Inferior parietal cortex (tissue), 1 donor: ENCODE results near the gene BAG5.
A peak's percentile ranks its signal among the peaks of the same experiment; 100 is the strongest.
"Not testable (repeated sequence)": the region's sequence is repeated elsewhere in the genome, so short reads cannot be mapped to it uniquely, and the experiment has no call there.

Experiments used
- DNase-seq: peaks from one replicate; pipeline ENCODE4 v3.0.0-alpha.2; 2016; ENCODE audit errors: extremely low spot score

BAG5 gene

DNA sequence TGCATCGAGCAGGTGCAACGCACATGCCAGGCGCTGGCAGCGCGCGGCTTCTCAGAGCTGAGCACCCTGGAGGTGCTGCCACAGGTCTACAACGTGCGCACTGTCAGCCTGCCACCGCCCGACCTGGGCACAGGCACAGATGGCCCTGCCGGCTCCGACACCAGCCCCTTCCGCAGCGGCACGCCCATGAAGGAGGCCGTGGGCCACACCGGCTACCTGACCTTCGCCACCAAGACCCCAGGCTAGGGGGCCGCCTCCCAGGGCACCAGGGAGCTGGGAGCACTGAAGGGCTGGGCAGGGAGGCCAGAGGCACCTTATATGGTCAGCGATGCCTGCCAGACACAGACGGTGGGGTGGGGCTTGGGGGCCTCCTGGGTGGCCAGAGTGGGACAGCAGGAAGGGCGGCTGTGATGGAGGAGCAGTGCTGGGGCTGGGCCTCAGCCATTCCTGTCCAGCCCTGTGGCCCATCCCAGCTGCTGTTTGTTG is 27.8 kb downstream of the BAG5 start:
- DNase-seq, result no peak

DNA sequence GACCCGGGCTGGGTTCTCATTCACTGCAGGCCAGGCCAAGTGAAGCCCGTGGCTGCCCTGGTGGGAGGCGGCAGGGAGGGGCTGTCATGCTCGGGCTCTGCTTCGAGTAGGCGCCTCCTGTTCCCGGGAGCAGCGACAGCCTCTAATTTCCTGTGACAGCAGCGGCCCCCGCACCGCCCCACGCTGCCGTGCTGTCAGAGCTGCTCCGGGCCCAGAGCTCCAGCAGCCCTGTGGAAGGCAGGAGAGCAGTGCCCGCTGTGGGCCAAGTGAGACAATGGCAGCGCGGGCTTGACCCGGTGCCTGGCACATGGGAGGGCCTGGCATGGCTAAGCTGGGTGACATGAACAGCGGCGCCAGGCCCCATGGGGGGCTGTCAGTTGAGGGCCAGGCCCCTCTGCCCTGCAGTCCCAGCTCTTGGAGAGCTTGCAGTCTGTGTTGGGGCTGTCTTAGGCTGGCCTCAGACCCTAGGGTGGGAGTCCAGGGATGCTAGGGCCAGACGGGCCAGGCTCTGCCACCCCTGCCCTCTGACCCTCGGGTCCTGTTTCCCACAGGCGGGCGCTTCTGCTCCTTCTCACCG is 28.4 kb downstream of the BAG5 start:
- DNase-seq, result no peak

DNA sequence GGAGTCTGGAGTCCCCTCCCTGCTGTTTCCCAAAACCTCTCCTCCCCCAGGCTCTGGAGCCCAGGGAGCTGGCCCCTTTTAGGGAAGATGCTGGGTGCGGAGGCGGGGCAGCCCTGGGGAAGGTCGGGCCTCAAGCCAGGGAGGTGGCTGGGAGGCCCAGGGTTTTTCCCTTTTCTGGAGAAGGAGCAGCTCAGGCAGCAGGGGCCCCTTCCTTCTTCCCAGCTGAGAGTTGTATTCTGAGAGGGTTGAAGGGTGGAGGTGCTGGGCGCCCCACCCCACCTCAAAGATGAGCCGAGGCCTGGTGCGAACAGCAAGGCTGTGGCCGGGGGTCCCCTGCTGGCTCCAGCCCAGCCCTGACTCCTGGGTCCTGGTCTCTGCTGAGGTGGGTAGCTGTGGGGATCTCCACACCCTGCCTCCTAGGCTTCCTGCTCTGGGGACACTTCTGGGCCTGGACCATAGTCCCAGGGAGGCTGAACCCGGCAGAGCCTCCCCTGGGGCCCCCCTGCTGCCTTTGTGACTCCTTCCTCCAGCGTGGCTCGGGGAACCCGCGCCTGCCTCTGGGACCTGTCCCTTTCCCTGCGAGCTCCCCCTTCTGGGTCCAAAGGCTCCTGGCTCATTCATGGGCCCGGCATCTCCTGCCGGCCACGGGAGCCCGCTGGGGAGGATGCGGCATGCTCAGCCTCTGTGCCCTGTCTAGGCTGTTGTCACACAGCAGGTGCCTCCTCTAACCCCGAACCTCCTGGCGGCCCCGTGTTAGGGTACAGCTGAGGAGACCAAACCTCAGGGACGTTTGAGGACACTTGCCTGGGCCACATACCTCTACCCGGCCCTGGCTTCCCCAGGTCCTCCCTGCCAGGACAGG is 29.1 kb downstream of the BAG5 start:
- DNase-seq, result no peak

DNA sequence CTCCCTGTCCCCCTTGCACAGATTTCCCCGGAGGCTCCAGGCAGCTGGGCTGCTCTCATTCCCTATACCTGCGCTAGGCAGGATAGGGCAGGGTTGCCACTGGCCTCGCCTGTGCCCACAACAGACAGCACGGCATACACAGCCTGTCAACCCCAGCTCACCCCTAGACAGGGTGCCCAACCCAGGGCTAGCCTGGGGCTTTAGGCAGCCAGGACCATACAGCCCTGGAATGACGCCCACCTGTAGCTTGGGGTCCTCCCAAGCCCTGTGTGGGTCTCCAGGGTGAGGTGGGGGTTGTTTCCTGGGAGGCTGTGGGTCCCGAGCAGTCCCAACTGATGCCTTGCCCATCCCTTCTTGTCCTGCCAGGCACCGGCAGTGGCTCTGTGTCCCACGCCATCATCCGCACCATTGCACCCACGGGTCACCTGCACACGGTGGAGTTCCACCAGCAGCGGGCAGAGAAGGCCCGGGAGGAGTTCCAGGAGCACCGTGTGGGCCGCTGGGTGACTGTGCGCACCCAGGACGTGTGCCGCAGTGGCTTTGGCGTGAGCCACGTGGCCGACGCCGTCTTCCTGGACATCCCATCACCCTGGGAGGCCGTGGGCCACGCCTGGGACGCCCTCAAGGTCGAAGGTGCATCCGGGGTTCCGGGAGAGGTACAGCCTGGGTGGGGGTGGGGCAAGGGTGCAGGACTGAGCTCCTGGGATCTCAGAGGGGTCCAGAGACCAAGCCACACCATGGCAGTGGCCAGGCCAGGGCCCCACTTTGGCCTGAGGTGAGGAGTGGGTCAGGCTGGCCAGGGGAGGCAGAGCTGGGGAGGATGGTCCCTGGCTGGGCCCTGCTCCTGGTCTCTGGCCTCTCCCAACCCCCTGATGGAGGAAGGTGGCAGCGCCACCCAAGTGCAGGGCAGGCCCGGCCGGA is 30.0 kb downstream of the BAG5 start:
- no peak for DNase-seq

DNA sequence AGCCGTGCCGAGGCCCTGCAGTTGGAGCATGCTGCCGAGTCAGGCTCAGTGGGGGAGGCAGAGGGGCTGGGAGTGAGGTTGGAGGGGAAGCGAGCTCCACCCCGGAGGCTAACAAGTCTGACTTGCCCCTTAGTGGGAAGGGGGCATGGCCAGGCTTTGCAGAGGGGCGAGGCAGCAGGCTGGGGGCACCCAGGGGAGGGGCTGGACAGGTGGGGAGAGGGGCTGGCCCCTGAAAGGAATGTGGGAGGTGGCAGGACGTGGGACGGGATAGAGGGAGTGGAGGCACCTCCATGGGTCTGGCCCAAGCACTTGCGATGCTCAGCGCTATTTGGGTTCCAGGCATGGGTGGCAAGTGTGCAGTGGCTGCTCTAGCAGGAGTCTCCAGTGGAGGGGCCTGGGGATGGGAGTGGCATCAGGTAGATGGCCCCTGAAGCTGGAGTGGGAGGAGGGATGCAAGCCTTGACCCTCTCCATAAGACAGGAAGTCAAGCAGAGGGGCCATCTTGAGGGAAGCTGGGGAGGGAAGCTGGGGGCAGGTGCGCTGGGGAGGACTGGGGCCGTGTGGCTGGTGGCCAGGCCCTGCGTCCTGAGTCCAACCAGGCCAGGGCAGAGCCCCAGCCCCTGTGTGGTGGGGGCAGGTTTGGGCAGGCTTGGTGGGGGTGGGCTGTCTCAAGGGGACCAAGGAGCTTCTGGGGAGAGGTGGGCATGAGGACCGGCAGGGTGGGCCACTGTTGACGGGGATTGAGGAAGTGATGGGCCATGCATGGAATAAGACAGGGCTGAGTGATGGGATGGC is 30.8 kb downstream of the BAG5 start:
- DNase-seq, result no peak

DNA sequence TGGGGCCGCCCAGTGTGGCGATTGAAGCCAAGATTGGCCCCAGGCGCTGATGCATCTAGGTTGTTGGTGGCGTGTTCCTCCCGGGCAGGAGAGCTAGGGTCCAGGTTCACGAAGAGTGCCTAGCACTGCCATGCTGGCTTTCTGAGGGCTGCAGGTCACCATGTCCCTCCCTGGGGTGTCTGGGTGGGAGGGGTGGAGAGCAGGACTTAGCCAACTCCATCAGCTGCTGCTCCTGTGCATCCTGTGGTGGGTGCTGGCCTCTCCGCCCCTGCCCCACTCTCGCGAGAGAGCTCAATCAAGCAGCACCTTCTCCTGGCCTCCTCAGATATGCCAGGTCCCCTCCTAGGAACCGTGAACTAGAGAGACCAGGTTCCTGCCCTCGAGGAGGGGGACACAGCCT is 31.6 kb downstream of the BAG5 start:
- DNase-seq, result no peak

DNA sequence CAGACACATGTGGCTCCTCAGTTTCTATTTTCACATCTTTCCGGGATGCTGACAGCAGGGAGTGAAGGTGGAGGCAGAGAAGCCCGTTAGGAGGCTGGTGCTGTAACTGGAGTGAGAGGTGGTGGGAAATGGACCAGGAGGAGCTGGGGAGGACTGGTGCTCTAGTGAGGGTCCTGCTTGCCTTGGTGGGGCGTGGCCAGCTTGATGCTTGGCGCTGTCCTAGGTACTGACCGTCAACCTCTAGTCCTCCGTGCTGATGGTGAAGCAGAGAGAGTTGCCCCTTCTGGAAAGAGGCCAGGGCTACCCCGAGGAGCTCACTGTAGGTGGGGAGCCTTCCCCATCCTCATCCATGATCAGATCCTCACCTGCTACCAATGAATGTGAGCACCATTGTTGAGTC is 32.1 kb downstream of the BAG5 start:
- DNase-seq, result no peak

DNA sequence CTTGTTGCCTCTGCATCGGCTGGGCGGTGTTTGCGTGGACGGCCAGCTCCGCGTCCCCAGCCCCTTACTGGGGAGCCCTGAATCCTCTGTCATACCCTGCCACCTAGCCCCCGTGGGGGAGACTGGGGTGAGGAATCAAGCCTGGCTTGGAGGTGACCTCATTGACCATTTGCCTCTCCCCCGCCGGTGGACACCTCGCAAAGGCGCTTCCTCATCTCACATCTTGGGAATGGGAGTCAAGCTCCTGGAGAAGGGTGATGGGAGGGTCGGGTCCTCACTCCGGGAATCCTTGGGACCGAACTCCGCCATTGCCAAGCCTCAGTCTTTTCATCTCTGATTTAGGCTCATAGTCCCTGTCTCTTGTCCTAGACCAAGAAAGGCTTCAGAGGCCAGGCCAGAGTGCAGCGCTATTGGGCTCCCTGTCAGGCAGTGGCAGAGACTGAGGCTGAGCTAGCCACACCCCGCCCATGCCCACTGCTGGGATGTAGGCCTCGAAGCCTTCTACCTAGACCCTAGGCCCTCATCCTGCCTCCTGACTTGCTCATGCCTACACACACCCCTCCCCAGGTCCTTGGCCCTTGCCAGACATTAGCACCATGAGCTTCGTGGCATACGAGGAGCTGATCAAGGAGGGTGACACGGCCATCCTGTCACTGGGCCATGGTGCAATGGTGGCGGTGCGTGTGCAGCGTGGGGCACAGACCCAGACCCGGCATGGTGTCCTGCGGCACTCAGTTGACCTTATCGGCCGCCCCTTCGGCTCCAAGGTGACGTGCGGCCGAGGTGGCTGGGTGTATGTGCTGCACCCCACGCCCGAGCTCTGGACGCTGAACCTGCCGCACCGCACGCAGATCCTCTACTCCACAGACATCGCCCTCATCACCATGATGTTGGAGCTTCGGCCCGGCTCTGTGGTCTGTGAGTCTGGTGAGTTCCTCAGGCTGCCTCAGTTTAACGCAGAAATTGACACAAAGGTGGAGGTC is 32.8 kb downstream of the BAG5 start:
- DNase-seq, result no peak

DNA sequence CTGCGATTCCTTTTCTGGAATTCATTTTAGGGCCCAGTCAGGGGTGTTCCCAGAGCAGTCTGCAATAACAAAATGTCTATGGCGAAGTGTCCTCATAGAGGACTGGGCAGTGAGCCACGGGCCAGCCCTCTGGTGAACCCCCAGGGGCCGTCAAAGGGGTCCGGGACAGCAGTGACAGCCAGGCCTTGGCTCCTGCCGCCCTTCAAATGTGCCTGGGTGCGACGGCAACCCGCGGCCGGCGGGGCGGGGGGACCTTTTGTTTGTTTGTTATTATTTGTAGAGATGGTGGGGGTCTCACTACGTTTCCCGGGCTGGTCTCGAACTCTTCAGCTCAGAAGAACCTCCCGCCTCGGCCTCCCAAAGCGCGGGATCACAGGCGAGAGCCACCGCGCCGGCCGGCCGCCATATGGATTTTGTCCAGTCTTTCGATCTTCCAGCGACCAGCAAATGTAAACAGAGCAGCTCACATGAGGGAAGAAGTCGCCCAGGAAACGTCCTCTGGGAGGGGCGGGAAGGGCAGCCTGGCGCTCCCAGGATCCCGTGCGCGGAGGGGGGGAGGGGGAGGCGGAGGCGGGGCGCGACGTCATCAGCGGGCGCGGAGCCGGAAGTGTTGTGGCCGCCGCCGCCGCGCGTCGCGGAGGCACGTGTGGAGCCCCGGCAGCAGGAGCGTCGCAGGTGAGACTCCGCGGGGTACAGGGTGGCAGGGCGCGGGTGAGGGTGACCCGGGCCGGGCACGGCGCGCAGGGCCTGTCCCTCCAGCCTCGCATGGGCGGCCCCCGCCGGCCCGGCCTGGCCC is 33.7 kb downstream of the BAG5 start, which contains the start of gene TRMT61A:
Gene TRMT61A, plus strand, starts transcription at position 610 of the 796 bp plus-strand sequence. CDS start 783 bp downstream, outside the sequence.
- peak; percentile 81 for DNase-seq

DNA sequence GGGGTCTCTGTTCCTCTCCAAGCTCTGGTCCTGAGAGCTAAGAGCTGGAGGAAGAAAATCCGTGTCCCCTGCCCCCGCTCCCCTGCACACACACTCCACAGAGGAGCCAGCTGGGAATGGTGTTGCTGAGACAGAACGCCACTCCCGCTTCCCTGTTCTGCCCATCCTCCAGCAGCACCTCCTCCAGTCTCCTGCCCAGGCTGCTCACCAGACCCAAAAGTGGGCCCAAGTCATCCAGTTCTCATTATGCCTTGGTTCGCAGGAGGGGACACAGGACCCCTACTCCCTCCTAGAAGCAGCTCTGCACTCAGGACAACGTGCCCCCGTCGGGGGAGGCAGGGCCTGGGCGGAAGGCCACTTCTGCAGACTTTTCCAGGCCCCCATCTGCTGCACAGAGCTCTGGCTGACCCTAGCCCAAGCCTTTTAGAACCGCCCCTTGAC is 34.3 kb downstream of the BAG5 start:
- no peak for DNase-seq

DNA sequence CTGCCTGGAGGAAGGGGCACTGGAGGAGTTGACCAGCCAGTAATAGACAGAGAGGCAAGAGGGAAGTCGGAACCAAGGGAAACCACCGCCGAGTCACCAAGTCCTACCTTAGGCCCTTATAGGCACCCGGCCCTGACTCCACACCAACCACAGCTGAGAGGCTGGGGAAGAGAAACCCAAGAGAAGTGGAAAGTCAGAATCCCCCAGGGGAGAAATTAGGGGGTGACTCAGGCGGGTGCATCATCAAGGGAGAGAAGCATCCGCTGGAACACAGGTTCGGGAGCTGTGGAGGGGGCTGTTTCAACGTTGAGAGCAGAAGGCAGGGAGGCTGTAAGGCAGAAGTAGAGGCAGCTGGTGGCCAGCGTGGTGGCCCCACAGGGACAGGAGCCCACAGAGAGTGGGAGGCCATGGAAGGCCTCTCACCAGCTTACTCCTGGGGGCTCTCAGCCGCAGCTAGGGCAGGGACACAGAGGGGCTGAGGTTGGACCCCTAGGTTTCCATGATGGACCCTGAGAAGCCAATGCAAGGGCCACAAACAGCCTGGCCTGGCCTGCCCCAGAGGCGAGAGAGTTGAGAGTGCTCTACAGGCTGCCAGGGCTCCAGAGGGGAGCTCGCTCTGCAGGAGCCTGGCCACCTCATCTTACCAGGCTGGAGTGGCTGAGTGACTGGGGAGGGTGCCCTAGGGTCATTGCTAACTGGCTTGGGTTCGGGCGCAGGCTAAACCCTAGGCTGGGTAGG is 34.9 kb downstream of the BAG5 start:
- no peak for DNase-seq

DNA sequence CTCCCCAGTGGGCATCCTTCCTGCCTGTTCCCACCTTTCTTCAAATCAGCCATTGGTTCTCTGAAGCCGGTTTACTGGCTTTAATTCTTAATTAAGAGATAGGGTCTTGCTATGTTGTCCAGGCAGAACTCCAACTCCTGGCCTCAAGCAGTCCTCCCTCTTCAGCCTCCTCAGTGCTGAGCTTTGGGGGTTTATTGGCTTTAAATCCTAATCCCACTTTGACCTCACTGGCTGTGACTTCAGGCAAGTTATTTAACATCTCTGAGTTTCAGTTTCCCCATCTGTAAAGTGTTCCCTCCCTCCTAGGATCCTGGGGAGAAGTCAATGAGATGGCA is 35.6 kb downstream of the BAG5 start:
- DNase-seq, result no peak

DNA sequence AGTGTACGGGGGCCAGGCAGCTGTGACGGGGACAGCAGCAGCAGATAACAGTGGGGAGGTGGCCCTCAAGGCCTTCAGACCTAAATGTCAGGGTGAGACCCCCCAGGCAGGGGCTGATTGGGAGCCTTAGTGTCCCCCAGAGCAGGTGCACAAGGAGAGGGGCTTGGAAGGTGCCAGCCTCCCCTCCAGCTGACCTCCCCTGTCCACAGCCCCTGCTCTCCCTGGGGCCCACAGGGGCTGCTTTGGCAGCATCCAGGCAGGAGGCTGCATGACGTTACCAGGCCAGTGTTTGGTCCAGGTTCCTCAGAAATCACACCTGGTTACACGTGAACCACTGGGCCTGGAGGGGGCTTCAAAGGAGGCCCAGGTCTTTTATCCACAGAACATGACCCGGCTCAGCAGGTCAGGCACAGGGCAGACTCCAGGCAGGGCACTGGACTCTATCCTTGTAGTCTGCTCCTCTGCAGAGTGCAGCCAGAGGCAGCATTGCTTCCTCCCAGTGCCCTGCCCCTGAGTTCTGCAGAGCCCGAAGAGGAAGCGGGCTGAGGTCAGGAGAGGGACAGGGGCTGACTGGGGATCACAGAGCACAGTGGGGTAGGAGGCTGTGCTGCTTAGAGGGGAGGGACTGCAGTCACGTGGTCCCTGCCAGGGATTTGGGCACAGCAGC is 36.1 kb downstream of the BAG5 start:
- DNase-seq, result no peak

DNA sequence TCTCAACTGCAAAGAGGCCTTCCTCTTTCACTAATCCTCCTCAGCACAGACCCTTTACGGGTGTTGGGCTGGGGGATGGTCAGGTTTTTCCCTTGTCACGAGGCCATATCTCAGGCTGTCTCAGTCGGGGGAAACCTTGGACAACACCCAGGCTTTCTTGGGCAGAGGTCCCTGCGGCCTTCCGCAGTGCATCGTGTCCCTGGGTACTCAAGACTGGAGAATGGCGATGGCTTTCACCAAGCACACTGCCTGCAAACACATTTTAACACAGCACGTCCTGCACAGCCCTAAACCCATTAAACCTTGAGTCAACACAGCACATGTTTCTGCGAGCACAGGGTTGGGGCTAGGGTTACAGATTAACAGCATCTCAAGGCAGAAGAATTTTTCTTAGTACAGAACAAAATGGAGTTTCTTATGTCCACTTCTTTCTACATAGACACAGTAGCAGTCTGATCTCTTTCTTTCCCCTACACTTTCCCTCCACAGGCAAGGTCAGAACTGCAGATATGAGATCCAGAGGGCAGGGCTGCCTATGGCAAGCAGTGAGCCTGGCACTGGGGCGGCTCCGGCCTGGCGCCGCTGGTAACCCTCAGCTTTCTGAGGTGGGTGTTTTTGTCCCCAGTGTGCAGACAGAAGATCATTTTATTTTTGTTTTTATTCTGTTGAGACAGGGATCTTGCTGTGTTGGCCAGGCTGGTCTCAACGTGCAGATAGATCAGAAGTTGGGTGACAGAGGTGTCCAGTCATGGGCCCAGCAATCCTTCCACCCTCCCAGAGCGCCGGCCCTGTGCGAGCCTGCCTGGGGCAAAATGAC is 36.8 kb downstream of the BAG5 start:
- not testable (repeated sequence) for DNase-seq

DNA sequence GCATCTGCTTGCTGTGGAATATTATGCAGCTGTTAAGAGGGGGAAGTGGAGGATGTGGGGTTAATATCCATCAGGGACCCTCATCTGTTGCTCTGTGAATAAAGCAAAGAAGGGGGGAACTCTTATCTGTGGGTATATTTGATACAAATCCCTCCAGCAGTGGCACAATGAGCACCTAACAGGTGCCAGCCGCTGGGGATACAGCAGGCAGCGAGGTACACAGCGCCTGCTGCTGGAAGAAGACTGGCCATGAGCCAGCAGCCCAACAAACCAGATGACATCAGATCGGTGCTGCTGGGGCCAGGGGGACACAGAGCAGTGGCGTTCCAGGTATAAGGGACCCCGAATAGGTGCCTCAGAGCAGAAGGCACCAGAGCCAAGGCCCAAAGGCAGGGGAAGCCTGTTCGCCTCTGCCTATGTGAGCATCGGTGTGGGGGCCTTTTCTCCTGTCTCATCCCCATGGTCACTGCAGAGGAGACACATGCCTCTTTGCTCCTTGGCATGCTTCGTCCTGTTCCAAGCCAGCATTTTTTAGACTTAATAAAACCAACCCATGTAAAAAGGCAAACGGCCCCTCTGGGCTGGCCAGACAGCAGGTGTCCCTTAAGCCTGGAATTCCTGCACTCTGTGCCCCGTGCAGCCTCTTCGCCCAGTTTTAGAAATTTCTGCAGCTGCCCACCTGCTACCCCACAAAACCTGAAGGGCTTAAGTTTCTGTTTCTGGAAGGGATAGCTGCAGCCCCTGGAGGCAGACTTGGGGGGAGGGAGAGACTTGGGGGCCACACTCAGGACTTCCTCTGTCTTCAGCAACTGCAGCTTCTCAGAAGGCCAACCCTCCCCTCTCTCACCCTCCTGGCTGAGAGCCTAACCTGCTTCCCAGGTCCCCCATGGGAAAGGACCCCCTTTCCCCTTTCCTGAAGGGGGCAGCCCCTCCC is 38.2 kb downstream of the BAG5 start:
- no peak for DNase-seq

DNA sequence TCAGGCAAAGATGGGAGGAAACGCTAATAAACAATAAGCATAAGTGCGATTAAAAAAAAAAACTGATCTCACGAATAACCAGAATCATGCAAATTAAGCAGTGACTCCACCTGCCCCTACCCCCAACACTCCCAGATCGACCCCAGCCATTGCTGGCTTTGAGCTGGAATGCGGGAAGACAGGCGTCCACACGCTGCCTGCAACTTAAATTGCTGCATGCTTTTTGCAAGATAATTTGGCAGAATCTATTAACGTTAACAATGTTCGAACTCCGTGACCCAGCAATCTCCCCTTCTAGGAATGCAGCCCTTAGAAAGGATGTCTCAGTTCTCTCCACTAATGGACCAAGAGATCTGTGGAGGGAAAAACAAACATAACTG is 38.9 kb downstream of the BAG5 start:
- no peak for DNase-seq
